ENCODE data around the gene PCSK4. TPM values are rescaled to one million over a fixed set of nuclear protein-coding genes. Genes with fewer than 3 reads are reported as not detected.

Gene PCSK4
- total and polyA plus RNA-seq, 2 of the 13 experiments (the other 11 are each of a cell fraction or from before 2014, with no cell fraction given): 2.0 to 2.7 TPM

DNA sequence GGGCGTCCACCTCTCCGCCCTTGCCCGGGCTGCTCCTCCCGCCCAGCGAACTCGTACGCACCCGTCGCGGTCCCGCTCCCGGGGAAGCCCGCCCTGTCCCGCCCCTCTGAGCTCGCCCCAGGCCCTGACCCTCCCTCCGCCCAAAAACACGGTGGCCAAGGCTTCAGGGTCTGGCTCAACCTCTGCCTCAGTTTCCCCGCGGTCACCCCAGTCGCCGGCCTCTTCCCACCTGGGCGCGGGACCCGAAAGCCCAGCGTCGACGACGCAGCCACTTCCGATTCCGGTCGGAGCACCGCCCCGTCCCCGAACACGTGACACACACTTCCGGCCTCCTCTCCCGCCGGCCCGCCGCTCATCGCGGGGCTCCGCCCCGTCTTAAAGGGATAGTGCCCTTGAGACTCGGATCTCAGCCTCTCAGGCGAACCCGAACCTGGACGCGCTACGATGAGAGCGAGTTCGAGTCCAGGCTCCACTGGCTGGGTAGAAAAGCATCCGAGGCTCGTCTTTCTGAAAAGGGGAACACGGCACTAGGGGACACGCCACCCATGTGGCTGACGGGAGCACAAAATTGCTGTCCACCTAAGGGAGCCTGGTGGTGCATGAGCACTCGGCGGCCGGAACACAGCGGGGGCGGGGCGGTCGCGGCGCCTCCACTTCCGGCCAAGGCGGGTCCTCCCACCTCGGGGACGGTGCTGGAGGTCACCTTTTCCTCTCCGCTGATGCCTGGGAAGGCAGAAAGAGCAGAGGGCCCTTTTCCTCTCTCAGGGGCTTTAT lies 11.0 kb downstream of the PCSK4 start, which contains the start of gene C19orf25 (continued):
- no peak for TF ChIP-seq ZNF34 (CRISPR knock-in tag; IDR thresholded peaks at IDR 0.05; ENCODE audit: borderline replicate concordance)
- TF ChIP-seq, protein P1, sequence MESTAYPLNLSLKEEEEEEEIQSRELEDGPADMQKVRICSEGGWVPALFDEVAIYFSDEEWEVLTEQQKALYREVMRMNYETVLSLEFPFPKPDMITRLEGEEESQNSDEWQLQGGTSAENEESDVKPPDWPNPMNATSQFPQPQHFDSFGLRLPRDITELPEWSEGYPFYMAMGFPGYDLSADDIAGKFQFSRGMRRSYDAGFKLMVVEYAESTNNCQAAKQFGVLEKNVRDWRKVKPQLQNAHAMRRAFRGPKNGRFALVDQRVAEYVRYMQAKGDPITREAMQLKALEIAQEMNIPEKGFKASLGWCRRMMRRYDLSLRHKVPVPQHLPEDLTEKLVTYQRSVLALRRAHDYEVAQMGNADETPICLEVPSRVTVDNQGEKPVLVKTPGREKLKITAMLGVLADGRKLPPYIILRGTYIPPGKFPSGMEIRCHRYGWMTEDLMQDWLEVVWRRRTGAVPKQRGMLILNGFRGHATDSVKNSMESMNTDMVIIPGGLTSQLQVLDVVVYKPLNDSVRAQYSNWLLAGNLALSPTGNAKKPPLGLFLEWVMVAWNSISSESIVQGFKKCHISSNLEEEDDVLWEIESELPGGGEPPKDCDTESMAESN (CRISPR knock-in tag; conservative IDR thresholded peaks at IDR 0.05): peak; percentile 63
- TF ChIP-seq HMG20B (CRISPR knock-in tag; conservative IDR thresholded peaks at IDR 0.05): 0 out of 2 replicates have a peak, but pooled peaks have one; percentile 10
- peak; percentile 60; the same call in 1 of the 2 replicates for TF ChIP-seq MED1 (CRISPR knock-in tag; IDR thresholded peaks at IDR 0.05)
- no peak for TF ChIP-seq ZNF230 (CRISPR knock-in tag; IDR thresholded peaks at IDR 0.05)
- TF ChIP-seq NFYC (CRISPR knock-in tag; IDR thresholded peaks at IDR 0.05): 0 out of 2 replicates have a peak, but pooled peaks have one; percentile 19
- TF ChIP-seq, protein P2, sequence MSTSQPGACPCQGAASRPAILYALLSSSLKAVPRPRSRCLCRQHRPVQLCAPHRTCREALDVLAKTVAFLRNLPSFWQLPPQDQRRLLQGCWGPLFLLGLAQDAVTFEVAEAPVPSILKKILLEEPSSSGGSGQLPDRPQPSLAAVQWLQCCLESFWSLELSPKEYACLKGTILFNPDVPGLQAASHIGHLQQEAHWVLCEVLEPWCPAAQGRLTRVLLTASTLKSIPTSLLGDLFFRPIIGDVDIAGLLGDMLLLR (CRISPR knock-in tag; IDR thresholded peaks at IDR 0.05): 0 out of 2 replicates have a peak, but pooled peaks have one; percentile 13
- TF ChIP-seq, protein P3, sequence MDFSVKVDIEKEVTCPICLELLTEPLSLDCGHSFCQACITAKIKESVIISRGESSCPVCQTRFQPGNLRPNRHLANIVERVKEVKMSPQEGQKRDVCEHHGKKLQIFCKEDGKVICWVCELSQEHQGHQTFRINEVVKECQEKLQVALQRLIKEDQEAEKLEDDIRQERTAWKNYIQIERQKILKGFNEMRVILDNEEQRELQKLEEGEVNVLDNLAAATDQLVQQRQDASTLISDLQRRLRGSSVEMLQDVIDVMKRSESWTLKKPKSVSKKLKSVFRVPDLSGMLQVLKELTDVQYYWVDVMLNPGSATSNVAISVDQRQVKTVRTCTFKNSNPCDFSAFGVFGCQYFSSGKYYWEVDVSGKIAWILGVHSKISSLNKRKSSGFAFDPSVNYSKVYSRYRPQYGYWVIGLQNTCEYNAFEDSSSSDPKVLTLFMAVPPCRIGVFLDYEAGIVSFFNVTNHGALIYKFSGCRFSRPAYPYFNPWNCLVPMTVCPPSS (IDR thresholded peaks at IDR 0.05): no peak
- no peak for TF ChIP-seq MTF1 (CRISPR knock-in tag; IDR thresholded peaks at IDR 0.05)
- TF ChIP-seq SNAPC2 (CRISPR knock-in tag; IDR thresholded peaks at IDR 0.05): peak; percentile 56; the same call in 1 of the 2 replicates
- TF ChIP-seq, protein P4, sequence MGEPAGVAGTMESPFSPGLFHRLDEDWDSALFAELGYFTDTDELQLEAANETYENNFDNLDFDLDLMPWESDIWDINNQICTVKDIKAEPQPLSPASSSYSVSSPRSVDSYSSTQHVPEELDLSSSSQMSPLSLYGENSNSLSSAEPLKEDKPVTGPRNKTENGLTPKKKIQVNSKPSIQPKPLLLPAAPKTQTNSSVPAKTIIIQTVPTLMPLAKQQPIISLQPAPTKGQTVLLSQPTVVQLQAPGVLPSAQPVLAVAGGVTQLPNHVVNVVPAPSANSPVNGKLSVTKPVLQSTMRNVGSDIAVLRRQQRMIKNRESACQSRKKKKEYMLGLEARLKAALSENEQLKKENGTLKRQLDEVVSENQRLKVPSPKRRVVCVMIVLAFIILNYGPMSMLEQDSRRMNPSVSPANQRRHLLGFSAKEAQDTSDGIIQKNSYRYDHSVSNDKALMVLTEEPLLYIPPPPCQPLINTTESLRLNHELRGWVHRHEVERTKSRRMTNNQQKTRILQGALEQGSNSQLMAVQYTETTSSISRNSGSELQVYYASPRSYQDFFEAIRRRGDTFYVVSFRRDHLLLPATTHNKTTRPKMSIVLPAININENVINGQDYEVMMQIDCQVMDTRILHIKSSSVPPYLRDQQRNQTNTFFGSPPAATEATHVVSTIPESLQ (CRISPR knock-in tag; conservative IDR thresholded peaks at IDR 0.05): no peak
- no peak for TF ChIP-seq PAWR (CRISPR knock-in tag; IDR thresholded peaks at IDR 0.05; ENCODE audit: borderline replicate concordance)
- TF ChIP-seq NRL (CRISPR knock-in tag; IDR thresholded peaks at IDR 0.05; ENCODE audit: borderline replicate concordance): peak; percentile 78
- TF ChIP-seq SIX1 (CRISPR knock-in tag; IDR thresholded peaks at IDR 0.05; ENCODE audit: borderline replicate concordance): no peak
- 0 out of 2 replicates have a peak, but pooled peaks have one; percentile 62 for TF ChIP-seq CAMTA2 (CRISPR knock-in tag; IDR thresholded peaks at IDR 0.05; ENCODE audit: borderline replicate concordance)
- TF ChIP-seq, protein P5, sequence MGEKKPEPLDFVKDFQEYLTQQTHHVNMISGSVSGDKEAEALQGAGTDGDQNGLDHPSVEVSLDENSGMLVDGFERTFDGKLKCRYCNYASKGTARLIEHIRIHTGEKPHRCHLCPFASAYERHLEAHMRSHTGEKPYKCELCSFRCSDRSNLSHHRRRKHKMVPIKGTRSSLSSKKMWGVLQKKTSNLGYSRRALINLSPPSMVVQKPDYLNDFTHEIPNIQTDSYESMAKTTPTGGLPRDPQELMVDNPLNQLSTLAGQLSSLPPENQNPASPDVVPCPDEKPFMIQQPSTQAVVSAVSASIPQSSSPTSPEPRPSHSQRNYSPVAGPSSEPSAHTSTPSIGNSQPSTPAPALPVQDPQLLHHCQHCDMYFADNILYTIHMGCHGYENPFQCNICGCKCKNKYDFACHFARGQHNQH (CRISPR knock-in tag; IDR thresholded peaks at IDR 0.05): peak; percentile 81; the same call in 1 of the 2 replicates
- TF ChIP-seq ZNF761 (CRISPR knock-in tag; conservative IDR thresholded peaks at IDR 0.05): peak; percentile 58; the same call in 1 of the 2 replicates
- TF ChIP-seq RBFOX2 (IDR thresholded peaks at IDR 0.05; ENCODE audit: low read depth, low read length): peak; percentile 91
- peak in 1 of 2 experiments; percentile 73; a peak in 3 of 4 replicates for TF ChIP-seq POLR2A (IDR thresholded peaks at IDR 0.05; ENCODE audit: insufficient read depth in 1 of 2, low read depth in 2 of 2, low read length in 2 of 2)
- TF ChIP-seq ZNF556 (CRISPR knock-in tag; IDR thresholded peaks at IDR 0.05; ENCODE audit: borderline replicate concordance): no peak
- TF ChIP-seq, protein P6, sequence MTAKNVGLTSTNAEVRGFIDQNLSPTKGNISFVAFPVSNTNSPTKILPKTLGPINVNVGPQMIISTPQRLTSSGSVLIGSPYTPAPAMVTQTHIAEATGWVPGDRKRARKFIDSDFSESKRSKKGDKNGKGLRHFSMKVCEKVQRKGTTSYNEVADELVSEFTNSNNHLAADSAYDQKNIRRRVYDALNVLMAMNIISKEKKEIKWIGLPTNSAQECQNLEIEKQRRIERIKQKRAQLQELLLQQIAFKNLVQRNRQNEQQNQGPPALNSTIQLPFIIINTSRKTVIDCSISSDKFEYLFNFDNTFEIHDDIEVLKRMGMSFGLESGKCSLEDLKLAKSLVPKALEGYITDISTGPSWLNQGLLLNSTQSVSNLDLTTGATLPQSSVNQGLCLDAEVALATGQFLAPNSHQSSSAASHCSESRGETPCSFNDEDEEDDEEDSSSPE (CRISPR knock-in tag; IDR thresholded peaks at IDR 0.05): peak; percentile 93

Measured in HepG2 (cell line).